OCI-LY1 (cell line): Measurements from ENCODE around the gene CLPTM1L.
A peak's percentile ranks its signal among the peaks of the same experiment; 100 is the strongest.

Experiments used
- H2AFZ ChIP-seq: fragments of 200-600 bp; sonication (generic), shearing (Covaris generic); 2 replicates; pipeline ENCODE4 v1.6.0; 2014; ENCODE audit warnings: antibody characterized with exemption, mild to moderate bottlenecking, low read length
- H3F3A ChIP-seq: fragments of 200-600 bp; sonication (generic), shearing (Covaris generic); 2 replicates; pipeline ENCODE4 v1.6.0; 2014; ENCODE audit warnings: mild to moderate bottlenecking, antibody characterized with exemption, low read length, moderate library complexity; ENCODE audit not compliant: insufficient read depth
- H3K27ac ChIP-seq: fragments of 200-600 bp; sonication (generic); 2 replicates; pipeline ENCODE4 v1.5.1; 2014; ENCODE audit warnings: low read length, mixed run types, mild to moderate bottlenecking, low read depth; ENCODE audit not compliant: poor library complexity, severe bottlenecking
- H3K27me3 ChIP-seq: fragments of 200-600 bp; sonication (generic); 2 replicates; pipeline ENCODE4 v1.6.0; 2014; ENCODE audit warnings: antibody characterized with exemption, mild to moderate bottlenecking, low read length, moderate library complexity; ENCODE audit not compliant: insufficient read depth
- H3K36me3 ChIP-seq: fragments of 200-600 bp; sonication (generic); 2 replicates; pipeline ENCODE4 v1.6.1; 2014; ENCODE audit warnings: mild to moderate bottlenecking, antibody characterized with exemption, low read length, moderate library complexity, mixed read lengths; ENCODE audit not compliant: insufficient read depth
- H3K4me1 ChIP-seq: fragments of 200-600 bp; sonication (generic); 2 replicates; pipeline ENCODE4 v1.5.1; 2014; ENCODE audit warnings: mild to moderate bottlenecking, low read length, moderate library complexity; ENCODE audit not compliant: insufficient read depth, severe bottlenecking
- H3K4me2 ChIP-seq: fragments of 200-600 bp; sonication (generic), shearing (Covaris generic); 2 replicates; pipeline ENCODE4 v1.6.1; 2014; ENCODE audit warnings: low read length
- H3K4me3 ChIP-seq: fragments of 200-600 bp; sonication (generic); 2 replicates; pipeline ENCODE4 v1.5.1; 2014; ENCODE audit warnings: low read length, low read depth, mild to moderate bottlenecking, mixed read lengths; ENCODE audit not compliant: poor library complexity, severe bottlenecking
- H3K79me2 ChIP-seq: fragments of 200-600 bp; shearing (Covaris generic); 2 replicates; pipeline ENCODE4 v1.6.1; 2016; ENCODE audit warnings: mixed run types, low read length, mixed read lengths; ENCODE audit not compliant: insufficient read depth
- H3K9ac ChIP-seq: fragments of 200-600 bp; sonication (generic), shearing (Covaris generic); 2 replicates; pipeline ENCODE4 v1.6.1; 2014; ENCODE audit warnings: mild to moderate bottlenecking, low read length, mixed read lengths
- H3K9me2 ChIP-seq: fragments of 200-600 bp; sonication (generic), shearing (Covaris generic); 2 replicates; pipeline ENCODE4 v1.6.1; 2014; ENCODE audit warnings: low read depth, mild to moderate bottlenecking, low read length, mixed read lengths
- H3K9me3 ChIP-seq: fragments of 200-600 bp; shearing (Covaris generic); 2 replicates; pipeline ENCODE4 v1.6.1; 2014; ENCODE audit warnings: low read length, mixed read lengths
- H4K20me1 ChIP-seq: fragments of 200-600 bp; sonication (generic), shearing (Covaris generic); 2 replicates; pipeline ENCODE4 v1.6.0; 2016; ENCODE audit warnings: mild to moderate bottlenecking, low read length; ENCODE audit not compliant: insufficient read depth
- CTCF ChIP-seq: fragments of 200-600 bp; sonication (generic), shearing (Covaris generic); IDR thresholded peaks from 2 replicates; pipeline ENCODE4 v1.5.1; 2017; ENCODE audit warnings: mild to moderate bottlenecking, antibody characterized with exemption, low read length, moderate library complexity, mixed read lengths
- EZH2 ChIP-seq: fragments of 200-600 bp; sonication (generic), shearing (Covaris generic); IDR thresholded peaks from 2 replicates; pipeline ENCODE4 v1.8.0; 2017; ENCODE audit warnings: borderline replicate concordance, mixed run types, mild to moderate bottlenecking, antibody characterized with exemption, low read length, moderate library complexity, mixed read lengths

Gene CLPTM1L

GRCh38 chr5:1297243-1297642, 47.7 kb downstream of the CLPTM1L start:
- no peaks in the 10 kb centered on the region for H3K27me3 ChIP-seq
- H3K36me3 ChIP-seq: peaks cover 14% of the 10 kb centered on the region
- no peaks in the 10 kb centered on the region for H3F3A ChIP-seq
- H3K4me3 ChIP-seq: no peak overlapping the region
- no peaks in the 10 kb centered on the region for H3K9me2 ChIP-seq
- no peak overlapping the region for H2AFZ ChIP-seq
- no peak overlapping the region for H3K9ac ChIP-seq
- no peak overlapping the region for H3K4me2 ChIP-seq
- no peaks in the 10 kb centered on the region for H4K20me1 ChIP-seq
- peak overlapping the region; percentile 22 for H3K27ac ChIP-seq
- TF ChIP-seq CTCF (no peak), EZH2 (no peak)
- H3K79me2 ChIP-seq: no peaks in the 10 kb centered on the region; the same call in 1 of the 2 replicates
- no peaks in the 10 kb centered on the region for H3K9me3 ChIP-seq
- H3K4me1 ChIP-seq: peaks cover 62% of the 10 kb centered on the region

DNA sequence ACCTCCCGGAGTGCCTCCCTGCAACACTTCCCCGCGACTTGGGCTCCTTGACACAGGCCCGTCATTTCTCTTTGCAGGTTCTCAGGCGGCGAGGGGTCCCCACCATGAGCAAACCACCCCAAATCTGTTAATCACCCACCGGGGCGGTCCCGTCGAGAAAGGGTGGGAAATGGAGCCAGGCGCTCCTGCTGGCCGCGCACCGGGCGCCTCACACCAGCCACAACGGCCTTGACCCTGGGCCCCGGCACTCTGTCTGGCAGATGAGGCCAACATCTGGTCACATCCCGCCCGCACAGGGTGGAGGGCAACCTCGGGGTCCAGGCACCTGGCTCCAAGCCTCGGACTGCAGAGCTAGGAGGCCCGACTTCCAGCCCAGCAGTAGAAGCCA, 49.3 kb downstream of the CLPTM1L start:
- Histone ChIP-seq H3K79me2 (no peaks in the 10 kb centered on the region; the same call in 1 of the 2 replicates), H4K20me1 (no peaks in the 10 kb centered on the region), H3K27me3 (no peaks in the 10 kb centered on the region), H3K4me3 (peak overlapping the region; percentile 69), H3K4me2 (peak overlapping the region; percentile 81), H3K9ac (peak overlapping the region; percentile 76), H3K4me1 (peaks cover 71% of the 10 kb centered on the region), H2AFZ (no peak overlapping the region), H3F3A (no peaks in the 10 kb centered on the region), H3K9me2 (no peaks in the 10 kb centered on the region), H3K9me3 (no peaks in the 10 kb centered on the region), H3K27ac (peak overlapping the region; percentile 63), H3K36me3 (peaks cover 14% of the 10 kb centered on the region)
- no peak for TF ChIP-seq CTCF
- TF ChIP-seq EZH2: no peak

DNA sequence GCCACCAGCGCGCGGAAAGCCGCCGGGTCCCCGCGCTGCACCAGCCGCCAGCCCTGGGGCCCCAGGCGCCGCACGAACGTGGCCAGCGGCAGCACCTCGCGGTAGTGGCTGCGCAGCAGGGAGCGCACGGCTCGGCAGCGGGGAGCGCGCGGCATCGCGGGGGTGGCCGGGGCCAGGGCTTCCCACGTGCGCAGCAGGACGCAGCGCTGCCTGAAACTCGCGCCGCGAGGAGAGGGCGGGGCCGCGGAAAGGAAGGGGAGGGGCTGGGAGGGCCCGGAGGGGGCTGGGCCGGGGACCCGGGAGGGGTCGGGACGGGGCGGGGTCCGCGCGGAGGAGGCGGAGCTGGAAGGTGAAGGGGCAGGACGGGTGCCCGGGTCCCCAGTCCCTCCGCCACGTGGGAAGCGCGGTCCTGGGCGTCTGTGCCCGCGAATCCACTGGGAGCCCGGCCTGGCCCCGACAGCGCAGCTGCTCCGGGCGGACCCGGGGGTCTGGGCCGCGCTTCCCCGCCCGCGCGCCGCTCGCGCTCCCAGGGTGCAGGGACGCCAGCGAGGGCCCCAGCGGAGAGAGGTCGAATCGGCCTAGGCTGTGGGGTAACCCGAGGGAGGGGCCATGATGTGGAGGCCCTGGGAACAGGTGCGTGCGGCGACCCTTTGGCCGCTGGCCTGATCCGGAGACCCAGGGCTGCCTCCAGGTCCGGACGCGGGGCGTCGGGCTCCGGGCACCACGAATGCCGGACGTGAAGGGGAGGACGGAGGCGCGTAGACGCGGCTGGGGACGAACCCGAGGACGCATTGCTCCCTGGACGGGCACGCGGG, 49.9 kb downstream of the CLPTM1L start, which contains the start of gene TERT:
Gene TERT, minus strand, starts transcription at position 234 of the 815 bp plus-strand sequence. Its CDS starts 79 bp downstream, at position 155.
- H3K4me2 ChIP-seq: peak within 1 kb of the TSS; percentile 81
- H3K9ac ChIP-seq: peak within 1 kb of the TSS; percentile 76
- H3K27me3 ChIP-seq: no peaks in the 10 kb centered on the region
- no peaks in the 10 kb centered on the region; the same call in 1 of the 2 replicates for H3K79me2 ChIP-seq
- H3K9me3 ChIP-seq: no peaks in the 10 kb centered on the region
- H3K9me2 ChIP-seq: no peaks in the 10 kb centered on the region
- peak within 1 kb of the TSS; percentile 69 for H3K4me3 ChIP-seq
- peak within 1 kb of the TSS; percentile 63 for H3K27ac ChIP-seq
- H3K36me3 ChIP-seq: peaks cover 14% of the 10 kb centered on the region
- TF ChIP-seq EZH2: no peak
- TF ChIP-seq CTCF: no peak
- no peaks in the 10 kb centered on the region for H4K20me1 ChIP-seq
- H3K4me1 ChIP-seq: peaks cover 69% of the 10 kb centered on the region
- H3F3A ChIP-seq: no peaks in the 10 kb centered on the region
- no peak within 1 kb of the TSS for H2AFZ ChIP-seq
